Measurements from ENCODE around the gene MRPL17.

MRPL17 gene

DNA sequence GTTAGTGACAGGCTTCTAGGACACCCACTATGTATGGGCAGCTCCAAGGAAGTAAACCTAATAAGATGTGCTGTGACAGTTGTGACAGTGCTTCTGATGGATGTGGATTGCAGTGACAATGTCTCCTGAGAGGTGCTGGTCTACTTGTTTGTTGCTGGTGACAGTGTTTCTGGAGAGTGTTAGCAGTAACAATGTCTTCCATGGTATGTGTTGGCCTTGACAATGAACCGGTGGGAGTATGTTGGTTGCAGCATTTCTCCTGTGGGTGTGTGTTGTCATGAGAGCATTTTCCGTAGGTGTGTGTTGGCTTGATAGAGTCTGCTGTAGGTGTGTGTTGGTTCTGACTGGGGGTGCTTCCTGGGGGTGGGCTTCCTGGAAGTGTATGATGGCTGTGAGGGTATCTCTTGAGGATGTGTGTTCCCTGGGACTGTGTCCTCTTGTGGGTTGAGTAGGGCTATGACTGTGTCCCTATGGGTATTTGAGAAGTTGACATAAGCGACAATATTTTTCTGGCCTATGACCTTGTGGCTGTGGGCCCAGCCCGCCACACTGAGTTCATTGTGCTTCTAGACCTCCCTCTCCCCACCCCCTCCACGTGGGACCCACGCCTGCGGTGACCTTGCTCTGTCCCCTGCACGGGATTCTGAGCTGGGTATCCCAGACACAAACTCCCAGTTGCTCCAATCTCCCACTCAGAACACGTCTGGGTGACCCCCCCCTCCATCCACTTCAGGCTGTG, 28.7 kb downstream of the MRPL17 start:
- no peak for DNase-seq

DNA sequence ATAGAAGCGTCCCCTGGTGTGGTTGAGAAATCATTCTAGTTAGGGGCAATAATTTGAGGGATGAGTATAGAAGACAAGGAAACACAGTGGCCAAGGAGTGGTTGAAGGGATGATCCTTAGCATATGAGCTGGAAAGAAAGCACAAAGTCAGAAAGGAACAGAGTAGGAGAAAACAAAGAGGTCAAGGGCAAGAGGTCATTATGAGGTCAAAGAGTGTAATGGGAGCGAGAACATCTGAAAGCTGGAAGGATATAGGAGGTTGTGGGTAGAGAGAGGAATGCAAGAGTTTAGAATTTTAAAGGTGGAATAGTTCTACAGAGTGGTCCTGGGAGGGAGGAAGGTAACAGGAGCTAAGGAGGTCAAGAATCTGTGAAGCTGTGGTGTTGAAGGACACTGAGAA, 29.5 kb downstream of the MRPL17 start:
- no peak for DNase-seq

- no peak for DNase-seq
Observed at GRCh38 chr11:6653097-6653496, 30.0 kb downstream of the MRPL17 start.

DNA sequence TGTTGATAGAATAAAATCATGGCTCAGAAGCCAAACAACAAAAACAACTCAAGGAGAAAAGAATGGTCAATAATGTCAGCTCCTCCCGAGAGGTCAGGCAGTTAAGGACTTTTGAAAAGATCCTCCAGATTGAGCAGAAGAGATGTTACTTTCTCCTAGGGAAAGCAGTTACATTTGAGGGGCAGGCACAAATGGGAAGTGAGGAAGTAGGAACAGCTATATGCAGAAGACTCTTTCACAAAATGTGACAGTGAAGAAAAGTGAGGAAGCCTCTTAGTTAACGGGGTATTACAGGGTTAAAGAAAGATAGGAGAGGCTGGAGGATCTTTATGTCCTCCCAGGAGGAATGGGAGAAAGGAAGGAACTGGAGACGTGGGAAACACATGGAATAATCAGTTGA, 31.0 kb downstream of the MRPL17 start:
- no peak for DNase-seq

- DNase-seq = no peak
Observed at GRCh38 chr11:6650980-6651379, 32.2 kb downstream of the MRPL17 start.

DNA sequence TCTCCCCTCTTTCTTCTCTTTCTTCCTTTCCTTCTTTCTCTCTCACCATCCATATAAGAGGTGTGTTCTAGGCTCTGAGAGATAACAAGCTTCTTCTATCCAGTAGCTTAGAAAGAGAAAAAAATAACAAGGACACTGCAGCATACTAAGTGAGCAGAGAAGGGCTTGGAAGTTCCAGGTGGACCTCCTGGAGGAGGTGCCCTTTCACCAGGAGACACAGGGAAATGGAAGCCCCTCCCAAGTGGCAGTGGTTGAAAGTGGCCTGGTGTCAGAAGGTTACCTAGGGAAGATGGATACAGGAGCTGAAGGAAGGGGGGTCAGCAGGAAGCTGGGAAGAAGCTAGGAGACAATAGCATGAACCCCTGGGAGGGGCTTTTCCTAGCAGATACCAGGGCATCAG, 33.0 kb downstream of the MRPL17 start:
- DNase-seq = no peak

DNA sequence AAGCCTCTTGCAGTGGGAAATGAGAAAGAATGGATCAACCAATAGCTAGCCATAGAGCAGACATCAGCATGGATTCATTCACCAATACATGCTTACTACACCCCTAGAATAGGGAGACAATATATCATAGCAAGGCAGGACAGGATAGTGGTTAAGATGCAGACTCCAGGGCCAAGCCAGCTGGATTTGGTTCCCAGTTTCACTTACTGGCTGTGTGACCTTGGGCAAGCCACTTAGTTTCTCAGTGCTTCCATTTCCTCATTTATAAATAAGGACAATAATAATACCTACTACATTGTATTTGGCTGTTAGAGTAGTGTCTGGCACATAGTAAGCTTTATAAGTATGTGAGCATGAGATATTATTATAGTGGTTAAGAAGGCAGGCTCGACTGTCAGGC, 34.6 kb downstream of the MRPL17 start:
- no peak for DNase-seq

GRCh38 chr11:6647836-6648235, 35.3 kb downstream of the MRPL17 start:
- no peak for DNase-seq

- peak; percentile 66 for DNase-seq
Observed at GRCh38 chr11:6646918-6647679, 36.0 kb downstream of the MRPL17 start.

DNA sequence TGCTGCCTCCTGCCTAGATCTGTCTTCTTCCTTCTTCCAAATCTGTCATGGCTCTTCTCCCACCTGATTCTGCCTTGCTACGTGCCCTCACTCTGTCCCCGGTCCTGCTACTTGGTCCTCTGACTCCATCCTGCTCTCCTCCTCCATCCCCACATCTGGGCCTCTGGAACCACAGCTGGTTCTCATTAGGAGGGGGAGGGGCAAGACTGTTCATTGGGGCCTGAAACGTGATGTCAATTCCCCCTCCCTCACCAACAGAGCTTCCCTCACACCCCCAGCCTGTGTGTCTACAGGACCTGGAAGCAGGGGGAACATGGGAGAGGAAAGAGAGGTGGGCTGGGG, 36.6 kb downstream of the MRPL17 start:
- peak; percentile 86 for DNase-seq

- peak; percentile 63 for DNase-seq
Observed at GRCh38 chr11:6646071-6646470, 37.1 kb downstream of the MRPL17 start.

DNA sequence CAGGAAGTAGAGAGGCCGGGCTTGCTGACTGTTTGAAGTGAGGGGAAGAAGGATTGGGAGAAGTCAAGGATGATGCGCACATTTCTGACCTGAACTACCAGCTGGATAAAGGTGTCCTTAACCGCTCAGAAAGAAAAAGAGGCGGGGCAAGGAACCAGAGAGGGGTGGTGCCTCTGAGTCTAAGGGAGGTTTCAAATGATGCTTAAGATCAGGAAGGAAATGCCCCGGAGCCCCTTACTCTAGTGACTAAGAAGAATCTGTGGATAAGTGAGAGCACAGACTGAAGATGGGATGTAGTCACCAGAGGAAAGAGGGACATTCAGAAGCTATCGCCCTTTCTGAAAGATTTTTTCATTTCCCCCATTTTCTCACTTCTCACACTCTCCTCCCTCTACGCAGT, 40.2 kb downstream of the MRPL17 start:
- no peak for DNase-seq

DNA sequence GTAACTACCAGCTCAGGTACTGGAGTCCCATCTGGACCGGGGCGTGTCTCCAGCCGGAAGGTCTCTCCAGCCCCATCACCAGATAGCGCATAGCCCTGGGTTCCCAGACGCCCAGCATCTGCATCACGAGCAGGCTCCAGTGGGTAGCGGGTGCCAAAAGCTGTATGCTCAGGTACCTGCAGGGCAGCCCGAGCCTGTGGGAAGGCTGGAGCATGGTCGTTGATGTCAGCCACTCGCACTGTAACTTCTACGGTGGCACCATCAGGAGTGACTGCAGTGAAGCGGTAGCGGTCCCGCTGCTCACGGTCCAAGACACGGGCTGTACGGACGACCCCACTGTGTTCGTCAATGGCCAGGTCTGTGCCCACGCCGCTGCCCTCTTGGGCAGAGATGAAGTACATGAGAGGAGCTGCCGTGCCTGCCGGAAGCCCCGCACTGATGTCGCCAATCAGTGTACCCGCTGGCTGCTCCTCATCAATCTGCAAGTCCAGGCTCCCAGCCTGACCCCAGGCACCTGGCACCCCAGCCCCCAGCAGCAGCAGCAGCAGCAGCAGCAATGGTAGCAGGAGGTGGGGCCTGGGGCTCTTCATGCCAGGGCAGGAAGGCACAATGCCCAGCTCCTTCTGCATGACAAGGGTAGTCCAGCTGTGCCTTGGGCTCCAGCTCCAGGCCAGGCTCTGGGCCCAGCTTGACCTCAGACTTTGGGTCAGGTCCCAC, 42.0 kb downstream of the MRPL17 start:
- no peak for DNase-seq

GRCh38 chr11:6640036-6640984, 42.8 kb downstream of the MRPL17 start:
- no peak for DNase-seq

DNA sequence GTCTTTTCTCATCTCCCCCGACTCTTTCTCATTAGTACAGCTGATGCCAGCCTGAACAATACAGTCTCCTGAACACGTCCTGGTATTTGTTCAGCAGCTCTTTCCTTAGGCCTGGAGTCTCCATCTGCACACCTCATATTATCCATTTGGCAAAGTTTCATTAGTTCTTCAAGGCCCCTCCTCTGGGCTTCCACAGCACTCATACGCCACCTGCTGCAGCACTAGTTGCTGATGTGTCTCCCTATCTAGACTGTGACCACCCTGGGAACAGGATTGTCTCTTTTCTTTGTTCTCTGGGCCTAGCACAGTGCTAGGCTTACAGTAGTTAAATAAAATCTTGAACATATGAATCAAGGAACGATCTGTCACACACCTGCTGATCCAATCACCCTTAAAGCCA, 44.7 kb downstream of the MRPL17 start:
- DNase-seq = no peak

GRCh38 chr11:6637871-6638270, 45.3 kb downstream of the MRPL17 start:
- DNase-seq = peak; percentile 12

- DNase-seq = no peak
Observed at GRCh38 chr11:6636480-6636879, 46.7 kb downstream of the MRPL17 start.

DNA sequence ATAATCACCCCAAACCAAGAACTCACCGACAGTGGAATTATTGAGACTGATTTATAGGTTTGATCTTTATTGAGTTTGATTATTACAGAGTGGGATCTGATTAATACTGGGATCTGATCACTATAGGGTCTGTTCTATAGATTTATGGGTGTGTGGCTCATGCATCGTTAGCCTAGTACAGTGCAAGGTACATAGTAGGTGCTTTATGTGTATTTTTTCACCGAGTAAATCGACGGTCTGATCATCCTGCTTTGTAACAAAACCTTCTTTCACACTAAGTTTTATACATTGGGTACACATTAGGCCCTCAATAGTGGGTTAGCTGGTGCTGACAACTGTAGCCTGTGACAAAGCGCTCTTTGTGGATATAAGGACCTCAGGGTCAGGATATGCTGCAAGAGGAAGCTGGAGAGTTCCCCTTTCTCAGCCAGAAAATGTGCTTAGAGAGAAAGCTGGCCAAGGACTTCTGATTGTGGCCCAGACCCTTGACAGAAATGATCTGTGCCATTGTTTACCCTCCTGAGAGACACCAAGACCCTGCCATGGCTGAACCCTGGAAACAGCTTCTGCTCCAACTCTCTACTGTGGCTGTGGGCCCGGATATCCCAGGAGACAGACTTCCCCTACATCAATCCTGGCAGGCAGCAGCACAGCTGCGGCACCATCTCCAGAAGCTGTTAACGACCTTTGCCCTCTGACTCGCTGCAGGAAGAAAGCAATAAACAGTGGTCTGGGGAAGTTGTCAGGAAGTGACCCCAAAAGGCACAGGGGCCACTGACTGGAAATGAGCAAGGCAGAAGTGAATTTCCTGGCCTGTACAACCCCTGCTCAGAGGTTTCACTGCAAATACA, 47.8 kb downstream of the MRPL17 start:
- DNase-seq = peak; percentile 34

GRCh38 chr11:6634534-6634933, 48.6 kb downstream of the MRPL17 start:
- no peak for DNase-seq

DNA sequence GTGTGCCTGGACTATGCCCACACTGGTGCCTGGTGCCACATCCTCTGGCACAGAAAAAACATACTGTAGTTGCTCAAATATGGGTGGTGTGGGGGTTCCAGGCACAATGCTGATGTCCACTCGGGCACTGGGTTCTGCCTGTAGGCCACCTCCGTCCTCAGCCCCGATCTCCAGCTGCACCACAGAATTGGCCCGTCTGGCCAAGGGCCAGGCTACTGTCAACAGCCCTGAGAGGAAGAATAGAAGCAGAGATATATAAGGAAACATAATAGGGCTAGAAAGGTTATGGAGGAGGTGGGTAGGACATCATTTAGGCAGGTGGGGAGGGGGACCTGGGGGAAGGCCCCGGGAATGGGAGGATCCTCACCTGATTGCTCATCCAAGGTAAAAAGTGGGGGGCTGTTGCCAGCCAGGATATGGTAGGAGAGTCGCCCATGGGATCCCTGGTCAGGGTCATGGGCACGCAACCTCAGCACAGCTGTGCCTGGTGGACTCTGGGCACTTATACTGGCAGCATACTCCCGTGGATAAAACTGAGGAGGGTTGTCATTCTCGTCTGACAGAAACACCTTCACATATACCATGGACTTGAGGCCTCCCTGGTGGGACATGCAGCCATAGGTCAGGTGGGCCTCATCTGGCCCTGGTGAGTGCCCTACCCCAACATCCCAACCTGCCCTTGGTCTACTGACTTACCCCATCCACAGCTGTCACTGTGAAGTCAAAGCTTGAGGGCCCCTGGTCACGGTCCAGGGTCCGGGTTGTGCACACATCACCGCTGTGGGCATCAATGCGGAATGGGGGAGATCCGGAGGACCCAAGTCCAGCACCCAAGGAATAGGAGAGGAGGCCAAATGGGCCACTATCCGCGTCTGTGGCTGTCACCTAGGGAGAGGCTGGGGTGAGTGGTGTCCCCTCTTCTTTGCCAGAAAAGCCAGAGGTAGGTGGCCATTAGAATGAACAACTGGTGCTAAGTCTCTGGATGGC, 49.4 kb downstream of the MRPL17 start:
- DNase-seq = no peak
